H1 (cell line): Measurements from ENCODE around the gene PTPRG. TPM values are rescaled to one million over a fixed set of nuclear protein-coding genes. Genes with fewer than 3 reads are reported as not detected.

ENCODE experiments used
- CTCF ChIA-PET: fragments of 300-600 bp; sonication (Branson Sonifier 250); formaldehyde crosslinking; loops from one replicate; lab custom pipeline; 2021; ENCODE audit not compliant: partially characterized antibody; lab: Charles Lee
- POLR2A ChIA-PET: fragments of 300-600 bp; sonication (Branson Sonifier 250); formaldehyde crosslinking; loops from one replicate; lab custom pipeline; 2021; ENCODE audit warnings: inconsistent platforms; ENCODE audit not compliant: partially characterized antibody; lab: Charles Lee
- DNase-seq, 2 experiments: peaks; one replicate each; pipeline versions ENCODE4 v3.0.0 to v3.0.0-alpha.2; 2010 to 2022; ENCODE audit warnings: low spot score in 2 of 2, low read depth in 1 of 2, mixed read lengths in 1 of 2
- FAIRE-seq: peaks from 2 replicates; lab custom pipeline; 2011; peaks lifted over from hg19 to GRCh38; lab: Jason Lieb, UNC
- H2AFZ ChIP-seq: 2 replicates; pipeline ENCODE4 v1.8.1; 2012; ENCODE audit warnings: low read length, inconsistent platforms
- H2AK5ac ChIP-seq: 2 replicates; pipeline ENCODE4 v1.6.1; 2013; ENCODE audit warnings: low read depth, low read length
- H2BK120ac ChIP-seq: replicated peaks from 2 replicates; pipeline ENCODE3; 2013; ENCODE audit warnings: low read depth, low read length, inconsistent platforms
- H2BK12ac ChIP-seq: 2 replicates; pipeline ENCODE4 v1.6.1; 2013; ENCODE audit warnings: low read depth, low read length
- H2BK15ac ChIP-seq: 2 replicates; pipeline ENCODE4 v1.6.1; 2013; ENCODE audit warnings: low read length
- H2BK20ac ChIP-seq: 2 replicates; pipeline ENCODE4 v1.6.1; 2013; ENCODE audit warnings: low read length
- H2BK5ac ChIP-seq: 2 replicates; pipeline ENCODE4 v1.6.1; 2013; ENCODE audit warnings: low read depth, low read length
- H3K14ac ChIP-seq: 2 replicates; pipeline ENCODE4 v1.6.1; 2013; ENCODE audit warnings: inconsistent platforms; ENCODE audit not compliant: insufficient read length
- H3K18ac ChIP-seq: 2 replicates; pipeline ENCODE4 v1.6.1; 2013; ENCODE audit warnings: low read length; ENCODE audit errors: extremely low read depth
- H3K23ac ChIP-seq: 2 replicates; pipeline ENCODE4 v1.6.1; 2013; ENCODE audit warnings: inconsistent platforms; ENCODE audit not compliant: insufficient read length
- H3K23me2 ChIP-seq: 2 replicates; pipeline ENCODE4 v1.6.1; 2013; ENCODE audit warnings: low read depth, low read length
- H3K27ac ChIP-seq: 2 replicates; pipeline ENCODE4 v1.6.1; 2011; ENCODE audit warnings: low read depth, low read length, inconsistent platforms
- H3K27me3 ChIP-seq, 4 experiments: replicated peaks in 1 of 4; 1 replicate in 1 of 4; 2 replicates in 3 of 4; pipeline versions ENCODE4 v1.6.1 to v1.8.1; 2011 to 2013; ENCODE audit warnings: low read length in 3 of 4, mild to moderate bottlenecking in 3 of 4, inconsistent platforms in 2 of 4, mixed read lengths in 2 of 4, moderate library complexity in 1 of 4; ENCODE audit not compliant: control insufficient read depth in 3 of 4, insufficient read depth in 3 of 4; ENCODE audit errors: extremely low read depth in 1 of 4
- H3K36me3 ChIP-seq, 4 experiments: 2 replicates each; pipeline versions ENCODE4 v1.6.1 to v1.8.1; 2011 to 2013; ENCODE audit warnings: mild to moderate bottlenecking in 4 of 4, low read length in 3 of 4, moderate library complexity in 2 of 4, control low read depth in 1 of 4, inconsistent platforms in 1 of 4; ENCODE audit not compliant: insufficient read depth in 4 of 4, control insufficient read depth in 2 of 4
- H3K4ac ChIP-seq: replicated peaks from 2 replicates; pipeline ENCODE3; 2013; ENCODE audit warnings: low read length, low read depth, mixed read lengths, inconsistent platforms; ENCODE audit not compliant: insufficient read length
- H3K4me1 ChIP-seq, 4 experiments: replicated peaks in 1 of 4; 1 replicate in 1 of 4; 2 replicates in 3 of 4; pipeline versions ENCODE4 v1.6.1 to v1.8.1; 2011 to 2013; ENCODE audit warnings: low read length in 3 of 4, inconsistent platforms in 2 of 4, mixed read lengths in 1 of 4; ENCODE audit not compliant: insufficient read depth in 4 of 4, control insufficient read depth in 3 of 4
- H3K4me2 ChIP-seq, 2 experiments: 2 replicates each; pipeline versions ENCODE4 v1.6.1 to v1.8.1; 2011 to 2013; ENCODE audit warnings: low read depth in 2 of 2, low read length in 2 of 2, control low read depth in 1 of 2, inconsistent platforms in 1 of 2, mild to moderate bottlenecking in 1 of 2; ENCODE audit not compliant: insufficient read depth in 1 of 2
- H3K4me3 ChIP-seq, 4 experiments: fragments of 200-600, 300-600 bp in 1 of 4; sonication (generic), shearing (Covaris generic), sonication (Bioruptor Twin) in 1 of 4; 2 replicates each; pipeline versions ENCODE4 v1.5.1 to v1.8.1; 2011 to 2016; ENCODE audit warnings: low read length in 4 of 4, low read depth in 3 of 4, control low read depth in 2 of 4, inconsistent platforms in 2 of 4, mild to moderate bottlenecking in 2 of 4, mixed read lengths in 1 of 4, moderate library complexity in 1 of 4; ENCODE audit not compliant: insufficient read depth in 2 of 4; ENCODE audit errors: extremely low read depth in 1 of 4
- H3K56ac ChIP-seq: replicated peaks from 2 replicates; pipeline ENCODE3; 2013; ENCODE audit warnings: low read depth, mild to moderate bottlenecking, mixed read lengths, low read length, inconsistent platforms; ENCODE audit not compliant: insufficient read length
- H3K79me1 ChIP-seq: 2 replicates; pipeline ENCODE4 v1.6.1; 2013; ENCODE audit warnings: low read depth, low read length, control low read depth
- H3K79me2 ChIP-seq, 2 experiments: 2 replicates each; pipeline versions ENCODE4 v1.6.1 to v1.8.1; 2012 to 2013; ENCODE audit warnings: low read length in 2 of 2, mild to moderate bottlenecking in 2 of 2, inconsistent platforms in 1 of 2; ENCODE audit not compliant: insufficient read depth in 2 of 2, control insufficient read depth in 1 of 2
- H3K9ac ChIP-seq, 4 experiments: replicated peaks in 1 of 4; 1 replicate in 1 of 4; 2 replicates in 3 of 4; pipeline versions ENCODE4 v1.6.1 to v1.8.1; 2011 to 2013; ENCODE audit warnings: low read depth in 3 of 4, low read length in 3 of 4, control low read depth in 2 of 4, mild to moderate bottlenecking in 2 of 4, moderate library complexity in 2 of 4, inconsistent platforms in 1 of 4; ENCODE audit errors: extremely low read depth in 1 of 4
- H3K9me3 ChIP-seq, 2 experiments: 2 replicates each; pipeline versions ENCODE4 v1.6.1 to v1.8.1; 2012 to 2013; ENCODE audit warnings: mild to moderate bottlenecking in 2 of 2, moderate library complexity in 2 of 2, control low read depth in 1 of 2, inconsistent platforms in 1 of 2, low read depth in 1 of 2, low read length in 1 of 2, mixed read lengths in 1 of 2; ENCODE audit not compliant: insufficient read depth in 2 of 2
- H4K20me1 ChIP-seq, 2 experiments: replicated peaks in 1 of 2; 2 replicates each; pipeline versions ENCODE3 to v1.8.1; 2011 to 2013; ENCODE audit warnings: inconsistent platforms in 2 of 2, low read length in 2 of 2, mild to moderate bottlenecking in 1 of 2; ENCODE audit not compliant: insufficient read depth in 2 of 2, control insufficient read depth in 1 of 2
- H4K5ac ChIP-seq: 2 replicates; pipeline ENCODE4 v1.6.1; 2013; ENCODE audit warnings: low read length, low read depth, mixed read lengths, inconsistent platforms; ENCODE audit not compliant: insufficient read length
- H4K8ac ChIP-seq: 2 replicates; pipeline ENCODE4 v1.8.0; 2013; ENCODE audit warnings: mild to moderate bottlenecking, moderate library complexity, low read length, inconsistent platforms; ENCODE audit not compliant: insufficient read depth; ENCODE audit errors: extremely low read depth
- H4K91ac ChIP-seq: replicated peaks from 2 replicates; pipeline ENCODE3; 2013; ENCODE audit warnings: low read length, mixed read lengths, inconsistent platforms; ENCODE audit not compliant: insufficient read length
- FOSL1 ChIP-seq: IDR thresholded peaks from 2 replicates; pipeline ENCODE4 v1.6.1; 2011; ENCODE audit warnings: mild to moderate bottlenecking, low read depth, low read length, moderate library complexity; ENCODE audit not compliant: insufficient read depth
- TEAD4 ChIP-seq: IDR thresholded peaks from 2 replicates; pipeline ENCODE4 v1.6.1; 2012; ENCODE audit warnings: low read depth, low read length, inconsistent platforms, mixed read lengths
- WGBS, 2 experiments: shearing (Covaris generic) in 1 of 2; methylation state at CpG; one replicate each; pipeline versions ENCODE4 v1.1.6 to v1.1.7; 2013 to 2015; ENCODE audit warnings: low lambda C conversion rate in 2 of 2, mixed read lengths in 2 of 2, inconsistent platforms in 1 of 2, low coverage in 1 of 2, missing lambda C conversion rate in 1 of 2; ENCODE audit not compliant: insufficient replicate concordance in 2 of 2, insufficient coverage in 1 of 2, insufficient read length in 1 of 2; ENCODE audit errors: extremely low coverage in 1 of 2, missing lambda C conversion rate in 1 of 2; 5-methylcytosine and 5-hydroxymethylcytosine counted together
- polyA plus RNA-seq, 7 experiments: library from polyadenylated mRNA; depleted of rRNA in 3 of 7; stranded (reverse) in 5 of 7; unstranded in 2 of 7; fragments of >200 nt in 5 of 7; fragments of 200-250 nt in 2 of 7; gene quantifications; 1 replicate in 5 of 7; 2 replicates in 1 of 7; 4 replicates in 1 of 7; pipeline versions ENCODE4 v1.2.1 to v1.2.3, GENCODE V29; 2011 to 2013; ENCODE audit warnings: missing spikeins in 2 of 7, mixed read lengths in 2 of 7
- total RNA-seq: library from RNA; stranded (reverse); fragmentation: NEBNext Ultra II Directional; extraction: Animal tissue kit (Norgen Biotek cat#: 25700); gene quantifications from 2 replicates; pipeline ENCODE4 v1.2.1, GENCODE V29; 2021

Gene PTPRG
- total and polyA plus RNA-seq, 2 of the 8 experiments (the other 6 are each of a cell fraction or from before 2014, with no cell fraction given) = 23.3 to 96.2 TPM

GRCh38 chr3:61674596-61674995 is 113.2 kb downstream of the PTPRG start:
- no peak overlapping the region for H2BK12ac ChIP-seq
- H4K91ac ChIP-seq = no peak overlapping the region
- ChIA-PET CTCF (interaction anchor here (0.5 kb wide), 1 partner anchor 361 kb away, joined by 4 read pairs; no protein-coding TSS in a partner anchor), POLR2A (interaction anchor here (0.8 to 1.3 kb wide), 3 partner anchors 10 to 114 kb away, joined by 3 to 4 read pairs (median 3); partner anchors contain the start of gene PTPRG)
- no peak overlapping the region for H3K14ac ChIP-seq
- no peaks in the 10 kb centered on the region for H3K27me3 ChIP-seq
- H3K18ac ChIP-seq = no peak overlapping the region
- WGBS, 2 experiments = 87% methylated on average over 1 of the region's 1 CpG; no CpG with 5 or more reads in 1 of the 2 experiments
- H3K4me2 ChIP-seq = no peak overlapping the region
- H2AFZ ChIP-seq = no peak overlapping the region
- no peak overlapping the region for H4K5ac ChIP-seq
- H2BK120ac ChIP-seq = no peak overlapping the region
- H2BK20ac ChIP-seq = no peak overlapping the region
- H3K79me2 ChIP-seq = peaks cover 6 to 78% of the 10 kb centered on the region in 2 experiments; a peak in 3 of 4 replicates
- no peak overlapping the region for H4K8ac ChIP-seq
- no peak overlapping the region for H3K9ac ChIP-seq
- no peak overlapping the region for H3K4ac ChIP-seq
- FAIRE-seq = no peak
- TF ChIP-seq FOSL1 (no peak), TEAD4 (0 out of 2 replicates have a peak, but pooled peaks have one; percentile 19)
- TF ChIP-seq, all 59 proteins: peak for 1
- Histone ChIP-seq H3K56ac (no peak overlapping the region), H3K9me3 (no peaks in the 10 kb centered on the region), H3K23ac (no peak overlapping the region), H3K79me1 (peaks cover 9% of the 10 kb centered on the region; the same call in 1 of the 2 replicates), H3K4me1 (peaks cover 0 to 20% (median 2%) of the 10 kb centered on the region in 4 experiments; a peak in 5 of 7 replicates), H2BK5ac (no peak overlapping the region), H2BK15ac (no peak overlapping the region), H3K4me3 (no peak overlapping the region), H3K36me3 (peaks cover 0 to 3% (median 0%) of the 10 kb centered on the region in 4 experiments; a peak in 2 of 8 replicates), H3K27ac (no peak overlapping the region), H3K23me2 (no peaks in the 10 kb centered on the region), H2AK5ac (no peak overlapping the region), H4K20me1 (peaks cover 2 to 9% of the 10 kb centered on the region in 2 experiments)
- no peak for DNase-seq
